OCI-LY3 (cell line): ENCODE results near the gene BCLAF3.

Source experiments
- H2AFZ ChIP-seq: fragments of 200-600, 300-600 bp; shearing (Covaris generic); 2 replicates; pipeline ENCODE4 v1.6.0; 2014; ENCODE audit warnings: antibody characterized with exemption, low read depth, low read length
- H3K27ac ChIP-seq: fragments of 200-600, 300-600 bp; sonication (generic); 2 replicates; pipeline ENCODE4 v1.5.1; 2014; ENCODE audit warnings: mild to moderate bottlenecking, low read length, moderate library complexity, mixed read lengths
- H3K27me3 ChIP-seq: fragments of 200-600, 300-600 bp; sonication (generic); 2 replicates; pipeline ENCODE4 v1.6.1; 2014; ENCODE audit warnings: low read depth, low read length, mixed read lengths
- H3K36me3 ChIP-seq: fragments of 200-600, 300-600 bp; sonication (generic); replicated peaks from 2 replicates; pipeline ENCODE3; 2014; ENCODE audit warnings: low read depth, low read length, mixed read lengths
- H3K4me1 ChIP-seq: fragments of 300-600, 200-600 bp; sonication (generic); 2 replicates; pipeline ENCODE4 v1.6.1; 2014; ENCODE audit warnings: low read length, mixed read lengths
- H3K4me2 ChIP-seq: fragments of 200-600, 300-600 bp; sonication (generic); 2 replicates; pipeline ENCODE4 v1.6.1; 2014; ENCODE audit warnings: low read length, mixed read lengths
- H3K4me3 ChIP-seq: fragments of 300-600, 200-600 bp; sonication (generic); 2 replicates; pipeline ENCODE4 v1.5.1; 2014; ENCODE audit warnings: antibody characterized with exemption, mild to moderate bottlenecking, low read length, moderate library complexity
- H3K79me2 ChIP-seq: fragments of 300-600, 200-600 bp; shearing (Covaris generic); 2 replicates; pipeline ENCODE4 v1.6.1; 2014; ENCODE audit warnings: mild to moderate bottlenecking, low read length, mixed read lengths
- H3K9ac ChIP-seq: fragments of 300-600, 200-600 bp; shearing (Covaris generic); 2 replicates; pipeline ENCODE4 v1.6.0; 2014; ENCODE audit warnings: mild to moderate bottlenecking, low read length, moderate library complexity
- H3K9me3 ChIP-seq: fragments of 200-600, 300-600 bp; shearing (Covaris generic); 2 replicates; pipeline ENCODE4 v1.6.1; 2014; ENCODE audit warnings: low read length, mixed read lengths; ENCODE audit not compliant: insufficient read depth
- H4K20me1 ChIP-seq: fragments of 200-600, 300-600 bp; sonication (generic); 2 replicates; pipeline ENCODE4 v1.6.1; 2016; ENCODE audit warnings: low read length, mixed read lengths; ENCODE audit not compliant: insufficient read depth
- CTCF ChIP-seq: fragments of 200-600, 300-600 bp; sonication (generic); IDR thresholded peaks from 2 replicates; pipeline ENCODE4 v1.5.1; 2014; ENCODE audit warnings: antibody characterized with exemption, low read length, low read depth
- EZH2phosphoT487 ChIP-seq: fragments of 200-600 bp; shearing (Covaris generic); IDR thresholded peaks from 2 replicates; pipeline ENCODE4 v1.6.1; 2018; ENCODE audit warnings: antibody characterized with exemption, mixed run types, low read depth

BCLAF3 gene

GRCh38 chrX:19990556-19991349, at the start of gene BCLAF3:
BCLAF3 (minus strand) TSS chrX:19991061; CDS start chrX:19970264, 20,797 bp downstream.
- H3K79me2 ChIP-seq: 0 out of 2 replicates have a peak, but pooled peaks cover 3% of the 10 kb centered on the region
- peaks cover 12% of the 10 kb centered on the region for H3K4me1 ChIP-seq
- peak within 1 kb of the TSS; percentile 64 for H3K9ac ChIP-seq
- H3K27me3 ChIP-seq: no peaks in the 10 kb centered on the region
- peak within 1 kb of the TSS; percentile 89 for H3K4me2 ChIP-seq
- H2AFZ ChIP-seq: peak within 1 kb of the TSS; percentile 86
- no peak for TF ChIP-seq EZH2phosphoT487
- TF ChIP-seq CTCF: peak; percentile 81
- no peaks in the 10 kb centered on the region for H3K36me3 ChIP-seq
- H3K9me3 ChIP-seq: no peaks in the 10 kb centered on the region
- H3K27ac ChIP-seq: no peak within 1 kb of the TSS
- no peaks in the 10 kb centered on the region for H4K20me1 ChIP-seq
- H3K4me3 ChIP-seq: peak within 1 kb of the TSS; percentile 91

- no peak overlapping the region for H3K4me3 ChIP-seq
- H2AFZ ChIP-seq: no peak overlapping the region
- no peak overlapping the region for H3K4me2 ChIP-seq
- H3K9ac ChIP-seq: no peak overlapping the region
- H3K9me3 ChIP-seq: no peaks in the 10 kb centered on the region
- peaks cover 7% of the 10 kb centered on the region; the same call in 1 of the 2 replicates for H3K4me1 ChIP-seq
- no peak overlapping the region for H3K27ac ChIP-seq
- H3K36me3 ChIP-seq: no peaks in the 10 kb centered on the region
- H4K20me1 ChIP-seq: no peaks in the 10 kb centered on the region
- no peaks in the 10 kb centered on the region for H3K79me2 ChIP-seq
- no peaks in the 10 kb centered on the region for H3K27me3 ChIP-seq
- TF ChIP-seq CTCF (no peak), EZH2phosphoT487 (no peak)
These were observed 48.1 kb upstream of the BCLAF3 start for GRCh38 chrX:20038966-20039365.

- H3K79me2 ChIP-seq: no peaks in the 10 kb centered on the region
- no peak overlapping the region for H3K27ac ChIP-seq
- no peak overlapping the region for H3K4me3 ChIP-seq
- H3K36me3 ChIP-seq: no peaks in the 10 kb centered on the region
- H3K27me3 ChIP-seq: no peaks in the 10 kb centered on the region
- no peak overlapping the region for H3K4me2 ChIP-seq
- no peak overlapping the region for H2AFZ ChIP-seq
- no peaks in the 10 kb centered on the region for H4K20me1 ChIP-seq
- H3K4me1 ChIP-seq: peaks cover 1% of the 10 kb centered on the region; the same call in 1 of the 2 replicates
- H3K9me3 ChIP-seq: no peaks in the 10 kb centered on the region
- H3K9ac ChIP-seq: no peak overlapping the region
- no peak for TF ChIP-seq EZH2phosphoT487
- TF ChIP-seq CTCF: no peak
These were observed 46.3 kb upstream of the BCLAF3 start for GRCh38 chrX:20037186-20037585.

DNA sequence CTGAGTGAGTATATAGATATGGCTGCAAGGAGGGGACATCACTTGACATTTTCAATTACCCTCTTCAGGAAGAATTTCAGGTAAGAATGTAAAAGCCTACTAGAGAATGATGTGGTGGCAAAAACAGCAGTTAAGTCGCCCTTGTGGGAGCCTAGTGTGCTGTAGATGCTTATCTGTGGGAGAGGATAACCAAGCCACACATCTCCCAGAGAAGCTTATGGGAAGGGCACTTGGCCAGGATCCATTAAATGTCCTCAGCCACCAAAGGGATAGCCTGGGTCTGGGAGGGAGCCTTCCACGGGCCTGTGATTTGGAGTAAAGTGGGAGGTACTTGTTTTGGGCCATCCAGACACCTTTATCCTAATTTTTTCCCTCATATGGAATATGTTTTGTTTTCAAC, 41.3 kb upstream of the BCLAF3 start:
- no peaks in the 10 kb centered on the region for H3K27me3 ChIP-seq
- H3K36me3 ChIP-seq: no peaks in the 10 kb centered on the region
- no peak overlapping the region for H3K4me2 ChIP-seq
- H2AFZ ChIP-seq: no peak overlapping the region
- no peaks in the 10 kb centered on the region for H3K4me1 ChIP-seq
- TF ChIP-seq EZH2phosphoT487 (no peak), CTCF (no peak)
- H3K4me3 ChIP-seq: no peak overlapping the region
- H3K9me3 ChIP-seq: no peaks in the 10 kb centered on the region
- H3K9ac ChIP-seq: no peak overlapping the region
- H3K79me2 ChIP-seq: no peaks in the 10 kb centered on the region
- no peak overlapping the region for H3K27ac ChIP-seq
- no peaks in the 10 kb centered on the region for H4K20me1 ChIP-seq
